Esophagus squamous epithelium (tissue), 5 donors: ENCODE measurements around the gene RASGEF1C. TPM values are rescaled to one million over a fixed set of nuclear protein-coding genes. Genes with fewer than 3 reads are reported as not detected.

Experiments used
- DNase-seq: peaks from one replicate; lab custom pipeline; 2025; lab: John Stamatoyannopoulos, UW
- H3K27ac ChIP-seq, 4 donors: fragments of 200-600 bp; sonication (generic); one replicate each; pipeline ENCODE4 v1.5.1; 2016 to 2019; ENCODE audit warnings: mild to moderate bottlenecking in 1 of 4
- H3K27me3 ChIP-seq, 4 donors: fragments of 200-600 bp; sonication (generic); 1 replicate in 3 of 4; 2 replicates in 1 of 4; pipeline versions ENCODE4 v1.5.1 to v1.6.0; 2017 to 2021; ENCODE audit warnings: antibody characterized with exemption in 1 of 4
- H3K36me3 ChIP-seq, 3 donors: fragments of 200-600 bp; sonication (generic); one replicate each; pipeline ENCODE4 v1.5.1; 2016 to 2019
- H3K4me1 ChIP-seq, 3 donors: fragments of 200-600 bp; sonication (generic); one replicate each; pipeline ENCODE4 v1.5.1; 2017 to 2019
- H3K4me3 ChIP-seq, 4 donors: fragments of 200-600 bp; sonication (generic); 1 replicate in 3 of 4; 2 replicates in 1 of 4; pipeline ENCODE4 v1.5.1; 2016 to 2019; ENCODE audit warnings: mild to moderate bottlenecking in 2 of 4, moderate library complexity in 1 of 4
- H3K9me3 ChIP-seq, 3 donors: fragments of 200-600 bp; sonication (generic); one replicate each; pipeline ENCODE4 v1.5.1; 2016 to 2019
- POLR2A ChIP-seq, 4 donors: fragments of 450-650 bp; IDR thresholded peaks; one replicate each; pipeline ENCODE4 v1.6.1; 2017; ENCODE audit warnings: antibody characterized with exemption in 4 of 4, mild to moderate bottlenecking in 4 of 4, moderate library complexity in 3 of 4
- WGBS, 2 donors: methylation state at CpG; one replicate each; pipeline ENCODE4 v1.1.5; 2018; 5-methylcytosine and 5-hydroxymethylcytosine counted together
- intact Hi-C: fragments of 100-400 bp; cut with DNase I; formaldehyde crosslinking; loops from one replicate; pipeline ENCODE4 v1.15.0; 2022
- total RNA-seq, 4 donors: library from RNA; depleted of rRNA; stranded (reverse); fragments of >200 nt; gene quantifications; one replicate each; pipeline ENCODE4 v1.1.0, GENCODE V29; 2016
- TF ChIP-seq, protein P1 (sequence below), 6 experiments: fragments of 450-650 bp in 4 of 6; fragments of 200-600 bp in 2 of 6; sonication (generic) in 2 of 6; IDR thresholded peaks; one replicate each; pipeline ENCODE4 v1.5.1; 2016 to 2019; ENCODE audit warnings: antibody characterized with exemption in 6 of 6, mild to moderate bottlenecking in 4 of 6, moderate library complexity in 4 of 6
- donor health status: DM: yes; HTN: yes; CAD: no.

Gene RASGEF1C
- total RNA-seq, 4 donors from 2014 or later: 0.19 to 0.26 TPM; not detected in 2

DNA sequence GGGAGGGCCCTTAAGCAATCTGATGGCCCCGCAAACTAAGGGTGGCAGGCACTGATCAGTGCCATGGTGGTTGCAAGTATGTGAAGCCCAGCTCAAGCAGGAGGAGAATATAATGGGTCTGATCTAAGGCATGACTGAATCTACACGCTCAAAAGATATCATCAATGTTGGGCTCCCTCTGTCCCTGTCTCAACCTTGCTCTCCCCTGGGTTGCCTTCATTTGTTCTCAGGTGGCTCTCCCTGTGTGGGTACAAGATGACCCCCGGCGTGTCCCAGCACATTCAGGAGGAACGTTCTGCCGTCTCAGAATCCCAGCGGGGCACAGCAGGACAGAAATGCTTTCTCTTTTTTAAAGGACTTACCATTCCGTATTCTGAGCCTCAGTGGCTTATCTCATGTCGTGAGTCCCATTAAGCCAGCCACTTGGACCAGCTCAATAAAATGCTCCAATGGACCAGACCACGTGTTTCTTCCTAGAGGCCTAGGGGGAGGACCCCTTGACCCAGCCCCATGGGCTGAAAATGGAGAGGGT, 125.4 kb downstream of the RASGEF1C start:
- WGBS, 2 donors: 83 to 87% methylated on average over 6 to 10 of the region's 10 CpGs
- no peak overlapping the region for H3K4me3 ChIP-seq
- H3K4me1 ChIP-seq: no peaks in the 10 kb centered on the region
- H3K27me3 ChIP-seq: peaks cover 0 to 28% (median 0%) of the 10 kb centered on the region in 4 donors
- no peaks in the 10 kb centered on the region for H3K9me3 ChIP-seq
- no peak for TF ChIP-seq POLR2A (IDR thresholded peaks at IDR 0.05)
- TF ChIP-seq, protein P1, sequence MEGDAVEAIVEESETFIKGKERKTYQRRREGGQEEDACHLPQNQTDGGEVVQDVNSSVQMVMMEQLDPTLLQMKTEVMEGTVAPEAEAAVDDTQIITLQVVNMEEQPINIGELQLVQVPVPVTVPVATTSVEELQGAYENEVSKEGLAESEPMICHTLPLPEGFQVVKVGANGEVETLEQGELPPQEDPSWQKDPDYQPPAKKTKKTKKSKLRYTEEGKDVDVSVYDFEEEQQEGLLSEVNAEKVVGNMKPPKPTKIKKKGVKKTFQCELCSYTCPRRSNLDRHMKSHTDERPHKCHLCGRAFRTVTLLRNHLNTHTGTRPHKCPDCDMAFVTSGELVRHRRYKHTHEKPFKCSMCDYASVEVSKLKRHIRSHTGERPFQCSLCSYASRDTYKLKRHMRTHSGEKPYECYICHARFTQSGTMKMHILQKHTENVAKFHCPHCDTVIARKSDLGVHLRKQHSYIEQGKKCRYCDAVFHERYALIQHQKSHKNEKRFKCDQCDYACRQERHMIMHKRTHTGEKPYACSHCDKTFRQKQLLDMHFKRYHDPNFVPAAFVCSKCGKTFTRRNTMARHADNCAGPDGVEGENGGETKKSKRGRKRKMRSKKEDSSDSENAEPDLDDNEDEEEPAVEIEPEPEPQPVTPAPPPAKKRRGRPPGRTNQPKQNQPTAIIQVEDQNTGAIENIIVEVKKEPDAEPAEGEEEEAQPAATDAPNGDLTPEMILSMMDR (IDR thresholded peaks at IDR 0.05): no peak
- intact Hi-C loops: no loop called here
- no peaks in the 10 kb centered on the region for H3K36me3 ChIP-seq
- DNase-seq: no peak
- no peak overlapping the region for H3K27ac ChIP-seq

DNA sequence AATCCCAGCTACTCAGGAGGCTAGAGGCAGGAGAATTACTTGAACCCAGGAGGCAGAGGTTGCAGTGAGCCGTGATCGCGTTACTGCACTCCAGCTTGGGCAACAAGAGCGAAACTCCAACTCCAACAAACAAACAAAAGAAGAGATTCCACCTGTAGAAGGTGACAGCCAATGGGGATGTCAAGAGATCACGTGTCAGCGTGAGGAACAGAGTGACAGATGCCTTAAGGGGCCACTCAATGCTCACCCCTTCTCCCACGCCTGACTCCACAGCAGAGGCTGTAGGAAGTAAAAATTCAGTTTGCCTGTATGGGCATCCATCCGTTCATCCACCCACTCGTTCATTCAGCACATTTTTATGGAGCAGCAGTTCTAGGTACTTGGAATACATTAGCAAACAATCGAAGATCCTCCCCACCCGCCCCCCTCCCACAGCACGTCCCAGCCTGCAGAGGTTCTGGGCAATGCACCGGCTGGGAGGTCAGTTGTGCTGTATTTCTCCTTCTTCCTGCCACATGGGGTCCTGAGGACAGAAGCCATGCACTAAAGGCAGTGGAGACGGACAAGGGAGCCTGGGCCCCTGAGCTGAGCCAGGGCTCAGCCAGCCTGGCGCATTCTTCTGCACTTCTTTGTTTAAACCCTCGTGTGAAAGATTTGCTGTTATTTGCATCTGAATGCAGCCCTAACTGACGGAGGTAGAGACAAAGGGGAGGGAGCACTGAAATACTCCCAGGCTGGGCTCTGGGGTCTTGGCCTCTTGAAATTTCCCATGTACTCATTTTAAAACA, 126.2 kb downstream of the RASGEF1C start:
- Histone ChIP-seq H3K36me3 (no peaks in the 10 kb centered on the region), H3K9me3 (no peaks in the 10 kb centered on the region), H3K27ac (no peak overlapping the region), H3K4me1 (no peaks in the 10 kb centered on the region), H3K4me3 (no peak overlapping the region), H3K27me3 (peaks cover 0 to 34% (median 0%) of the 10 kb centered on the region in 4 donors)
- TF ChIP-seq POLR2A (IDR thresholded peaks at IDR 0.05): no peak
- TF ChIP-seq, protein P1 (IDR thresholded peaks at IDR 0.05): no peak
- no peak for DNase-seq
- 55 to 58% methylated on average over 9 to 14 of the region's 17 CpGs for WGBS, 2 donors
- intact Hi-C loops: no loop called here

DNA sequence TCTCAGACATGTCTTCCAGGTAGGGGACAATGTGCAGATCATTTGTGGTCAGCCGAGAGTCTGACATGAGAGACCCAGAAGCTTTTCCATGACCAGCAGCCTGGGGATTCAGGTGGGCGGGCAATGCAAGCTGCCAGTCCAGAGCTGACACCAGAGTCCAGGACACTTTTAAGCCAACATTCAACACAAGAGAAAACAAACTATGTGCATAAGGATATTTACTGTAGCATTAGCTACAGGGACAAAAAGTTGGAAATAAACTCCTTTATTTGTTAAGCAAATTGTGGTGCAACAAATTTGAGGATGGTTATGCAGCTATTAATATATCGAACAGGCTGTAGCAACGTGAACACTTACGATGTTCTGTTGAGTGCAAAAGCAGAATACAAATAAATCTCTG, 127.5 kb downstream of the RASGEF1C start:
- intact Hi-C loops: no loop called here

DNA sequence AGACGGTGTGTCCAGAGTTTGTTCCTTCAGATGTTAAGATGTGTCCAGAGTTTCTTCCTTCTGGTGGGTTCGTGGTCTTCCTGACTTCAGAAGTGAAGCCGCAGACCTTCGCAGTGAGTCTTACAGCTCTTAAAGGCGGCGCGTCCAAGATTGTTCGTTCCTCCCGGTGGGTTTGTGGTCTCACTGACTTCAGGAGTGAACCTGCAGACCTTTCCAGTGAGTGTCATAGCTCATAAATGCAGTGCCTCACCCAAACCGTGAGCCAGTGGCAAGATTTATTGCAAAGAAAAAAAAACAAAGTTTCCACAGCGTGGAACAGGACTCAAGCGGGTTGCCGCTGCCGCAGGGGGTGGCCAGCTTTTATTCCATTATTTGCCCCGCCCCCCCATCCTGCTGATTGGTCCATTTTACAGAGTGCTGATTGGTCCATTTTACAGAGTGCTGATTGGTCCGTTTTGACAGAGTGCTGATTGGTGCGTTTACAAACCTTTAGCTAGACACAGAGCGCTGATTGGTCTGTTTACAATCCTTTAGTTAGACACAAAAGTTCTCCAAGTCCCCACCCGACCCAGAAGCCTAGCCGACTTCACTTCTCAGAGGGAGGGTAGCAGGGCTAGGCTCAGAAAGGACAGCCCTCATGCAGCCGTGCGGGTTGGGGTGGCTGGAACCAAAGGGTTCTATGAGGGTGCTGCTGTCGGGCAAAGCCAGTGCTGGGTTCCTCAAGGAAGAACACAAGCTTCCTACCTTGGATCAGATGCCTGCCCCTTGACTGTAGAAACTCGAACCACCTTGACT, 128.3 kb downstream of the RASGEF1C start:
- no peaks in the 10 kb centered on the region for H3K9me3 ChIP-seq
- no peak overlapping the region for H3K27ac ChIP-seq
- no peak for TF ChIP-seq POLR2A (IDR thresholded peaks at IDR 0.05)
- TF ChIP-seq, protein P1 (IDR thresholded peaks at IDR 0.05): no peak
- H3K4me1 ChIP-seq: no peaks in the 10 kb centered on the region
- 78 to 84% methylated on average over 12 to 18 of the region's 24 CpGs for WGBS, 2 donors
- intact Hi-C loops: no loop called here
- H3K27me3 ChIP-seq: peaks cover 0 to 34% (median 0%) of the 10 kb centered on the region in 4 donors
- no peaks in the 10 kb centered on the region for H3K36me3 ChIP-seq
- no peak overlapping the region for H3K4me3 ChIP-seq
- no peak for DNase-seq

More for the DNA sequence above, 127.5 kb downstream of the RASGEF1C start:
- TF ChIP-seq POLR2A (IDR thresholded peaks at IDR 0.05): no peak
- TF ChIP-seq, protein P1 (IDR thresholded peaks at IDR 0.05): no peak
- no peaks in the 10 kb centered on the region for H3K9me3 ChIP-seq
- 81 to 84% methylated on average over 3 to 5 of the region's 5 CpGs for WGBS, 2 donors
- H3K4me1 ChIP-seq: no peaks in the 10 kb centered on the region
- peaks cover 0 to 34% (median 0%) of the 10 kb centered on the region in 4 donors for H3K27me3 ChIP-seq
- H3K4me3 ChIP-seq: no peak overlapping the region
- H3K27ac ChIP-seq: no peak overlapping the region
- no peaks in the 10 kb centered on the region for H3K36me3 ChIP-seq
- no peak for DNase-seq
